ENCODE data around the gene NRAP. TPM values are rescaled to one million over a fixed set of nuclear protein-coding genes. Genes with fewer than 3 reads are reported as not detected.

The NRAP gene
- total RNA-seq, 3 donors from 2014 or later = not detected

GRCh38 chr10:113641702-113642101 lies 22.1 kb downstream of the NRAP start:
- no peaks in the 10 kb centered on the region for H3K27me3 ChIP-seq
- H3K4me3 ChIP-seq = no peak overlapping the region
- TF ChIP-seq POLR2A (IDR thresholded peaks at IDR 0.05) (no peak), POLR2AphosphoS5 (IDR thresholded peaks at IDR 0.05) (no peak)
- TF ChIP-seq, protein P1, sequence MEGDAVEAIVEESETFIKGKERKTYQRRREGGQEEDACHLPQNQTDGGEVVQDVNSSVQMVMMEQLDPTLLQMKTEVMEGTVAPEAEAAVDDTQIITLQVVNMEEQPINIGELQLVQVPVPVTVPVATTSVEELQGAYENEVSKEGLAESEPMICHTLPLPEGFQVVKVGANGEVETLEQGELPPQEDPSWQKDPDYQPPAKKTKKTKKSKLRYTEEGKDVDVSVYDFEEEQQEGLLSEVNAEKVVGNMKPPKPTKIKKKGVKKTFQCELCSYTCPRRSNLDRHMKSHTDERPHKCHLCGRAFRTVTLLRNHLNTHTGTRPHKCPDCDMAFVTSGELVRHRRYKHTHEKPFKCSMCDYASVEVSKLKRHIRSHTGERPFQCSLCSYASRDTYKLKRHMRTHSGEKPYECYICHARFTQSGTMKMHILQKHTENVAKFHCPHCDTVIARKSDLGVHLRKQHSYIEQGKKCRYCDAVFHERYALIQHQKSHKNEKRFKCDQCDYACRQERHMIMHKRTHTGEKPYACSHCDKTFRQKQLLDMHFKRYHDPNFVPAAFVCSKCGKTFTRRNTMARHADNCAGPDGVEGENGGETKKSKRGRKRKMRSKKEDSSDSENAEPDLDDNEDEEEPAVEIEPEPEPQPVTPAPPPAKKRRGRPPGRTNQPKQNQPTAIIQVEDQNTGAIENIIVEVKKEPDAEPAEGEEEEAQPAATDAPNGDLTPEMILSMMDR (IDR thresholded peaks at IDR 0.05) = no peak
- DNase-seq (ENCODE audit: low spot score in 2 of 2) = no peak
- H3K9me3 ChIP-seq = no peaks in the 10 kb centered on the region
- no peaks in the 10 kb centered on the region for H3K36me3 ChIP-seq
- no peak overlapping the region for H3K27ac ChIP-seq
- no peaks in the 10 kb centered on the region for H3K4me1 ChIP-seq
- intact Hi-C loops (cut with DNase I; ENCODE audit: low total_unique reads) = no loop called here

GRCh38 chr10:113639966-113640365 lies 23.9 kb downstream of the NRAP start:
- no peaks in the 10 kb centered on the region for H3K9me3 ChIP-seq
- DNase-seq (ENCODE audit: low spot score in 2 of 2) = no peak
- H3K27me3 ChIP-seq = no peaks in the 10 kb centered on the region
- H3K27ac ChIP-seq = no peak overlapping the region
- no peak overlapping the region for H3K4me3 ChIP-seq
- no peak for TF ChIP-seq POLR2A (IDR thresholded peaks at IDR 0.05)
- no peak for TF ChIP-seq POLR2AphosphoS5 (IDR thresholded peaks at IDR 0.05)
- TF ChIP-seq, protein P1 (IDR thresholded peaks at IDR 0.05) = no peak
- no peaks in the 10 kb centered on the region for H3K36me3 ChIP-seq
- H3K4me1 ChIP-seq = no peaks in the 10 kb centered on the region
- intact Hi-C loops (cut with DNase I; ENCODE audit: low total_unique reads) = no loop called here

GRCh38 chr10:113631684-113632367 lies 32.0 kb downstream of the NRAP start:
- no peak for DNase-seq (ENCODE audit: low spot score in 2 of 2)
- Histone ChIP-seq H3K27ac (no peak overlapping the region), H3K27me3 (no peaks in the 10 kb centered on the region), H3K36me3 (no peaks in the 10 kb centered on the region), H3K4me1 (no peaks in the 10 kb centered on the region), H3K9me3 (no peaks in the 10 kb centered on the region), H3K4me3 (no peak overlapping the region)
- intact Hi-C loops (cut with DNase I; ENCODE audit: low total_unique reads) = no loop called here
- TF ChIP-seq POLR2A (IDR thresholded peaks at IDR 0.05) = no peak
- TF ChIP-seq POLR2AphosphoS5 (IDR thresholded peaks at IDR 0.05) = no peak
- TF ChIP-seq, protein P1 (IDR thresholded peaks at IDR 0.05) = no peak

- intact Hi-C loops (cut with DNase I; ENCODE audit: low total_unique reads) = no loop called here
These were observed 32.8 kb downstream of the NRAP start for GRCh38 chr10:113630929-113631533.

More at GRCh38 chr10:113630929-113631533, 32.8 kb downstream of the NRAP start:
- no peak for DNase-seq (ENCODE audit: low spot score in 2 of 2)
- Histone ChIP-seq H3K9me3 (no peaks in the 10 kb centered on the region), H3K4me1 (no peaks in the 10 kb centered on the region), H3K4me3 (no peak overlapping the region), H3K27me3 (no peaks in the 10 kb centered on the region), H3K27ac (no peak overlapping the region), H3K36me3 (no peaks in the 10 kb centered on the region)
- TF ChIP-seq, protein P1 (IDR thresholded peaks at IDR 0.05) = no peak
- TF ChIP-seq POLR2A (IDR thresholded peaks at IDR 0.05) (no peak), POLR2AphosphoS5 (IDR thresholded peaks at IDR 0.05) (no peak)
